Endothelial cell of umbilical vein (primary cell): ENCODE measurements around the gene DPF1. TPM values are rescaled to one million over a fixed set of nuclear protein-coding genes. Genes with fewer than 3 reads are reported as not detected.

Source experiments
- BruUV-seq: library from RNA; stranded (reverse); fragments of 400-500 nt; replicated peaks from 2 replicates; lab custom pipeline; 2021; lab: Mats Ljungman, UMichigan
- CTCF ChIA-PET: fragments of 300-600, 350-600 bp; sonication (Branson Sonifier 250); formaldehyde crosslinking; loops from one replicate; lab custom pipeline; 2021; ENCODE audit warnings: antibody characterized with exemption, inconsistent platforms; lab: Charles Lee
- POLR2A ChIA-PET: fragments of 300-600, 350-600 bp; sonication (Branson Sonifier 250); formaldehyde crosslinking; loops from one replicate; lab custom pipeline; 2021; ENCODE audit warnings: antibody characterized with exemption, inconsistent platforms; lab: Charles Lee
- DNase-seq: peaks from one replicate; pipeline ENCODE4 v3.0.0-alpha.2; 2011; ENCODE audit warnings: low read depth, low spot score
- FAIRE-seq: peaks from 2 replicates; lab custom pipeline; 2011; peaks lifted over from hg19 to GRCh38; lab: Jason Lieb, UNC
- H2AFZ ChIP-seq: 2 replicates; pipeline ENCODE4 v1.6.0; 2012; ENCODE audit warnings: low read depth, low read length, control low read depth, inconsistent platforms
- H3K27ac ChIP-seq: 2 replicates; pipeline ENCODE4 v1.5.1; 2011; ENCODE audit warnings: low read depth, mild to moderate bottlenecking, control low read depth, low read length, moderate library complexity; ENCODE audit not compliant: insufficient read depth
- H3K27me3 ChIP-seq, 2 experiments: 2 replicates each; pipeline versions ENCODE4 v1.6.0 to v1.6.1; 2011; ENCODE audit warnings: low read length in 2 of 2, mixed read lengths in 1 of 2; ENCODE audit not compliant: control insufficient read depth in 2 of 2, insufficient read depth in 2 of 2
- H3K36me3 ChIP-seq, 2 experiments: 2 replicates in 1 of 2; 3 replicates in 1 of 2; pipeline ENCODE4 v1.5.1; 2011; ENCODE audit warnings: low read length in 2 of 2, mild to moderate bottlenecking in 1 of 2, moderate library complexity in 1 of 2; ENCODE audit not compliant: control insufficient read depth in 2 of 2, insufficient read depth in 2 of 2; ENCODE audit errors: extremely low read depth in 1 of 2
- H3K4me1 ChIP-seq: 3 replicates; pipeline ENCODE4 v1.5.1; 2011; ENCODE audit warnings: mild to moderate bottlenecking, low read length; ENCODE audit not compliant: control insufficient read depth, insufficient read depth; ENCODE audit errors: extremely low read depth
- H3K4me2 ChIP-seq: 2 replicates; pipeline ENCODE4 v1.6.1; 2011; ENCODE audit warnings: low read length, control low read depth, mixed read lengths; ENCODE audit not compliant: insufficient read depth
- H3K4me3 ChIP-seq, 3 experiments: fragments of 200-600 bp in 1 of 3; sonication (generic), shearing (Covaris generic) in 1 of 3; replicated peaks in 1 of 3; 2 replicates each; pipeline ENCODE4 v1.5.1; 2011 to 2016; ENCODE audit warnings: control low read depth in 3 of 3, low read length in 3 of 3, mild to moderate bottlenecking in 2 of 3, inconsistent platforms in 1 of 3, low read depth in 1 of 3, moderate library complexity in 1 of 3; ENCODE audit not compliant: insufficient read depth in 1 of 3
- H3K79me2 ChIP-seq: 2 replicates; pipeline ENCODE4 v1.6.0; 2012; ENCODE audit warnings: low read length, inconsistent platforms; ENCODE audit not compliant: control insufficient read depth, insufficient read depth
- H3K9ac ChIP-seq: replicated peaks from 2 replicates; pipeline ENCODE3; 2011; ENCODE audit warnings: low read length, control low read depth; ENCODE audit not compliant: insufficient read depth; ENCODE audit errors: extremely low read depth
- H3K9me1 ChIP-seq: replicated peaks from 3 replicates; pipeline ENCODE4 v1.6.0; 2011; ENCODE audit warnings: mild to moderate bottlenecking, low read length; ENCODE audit not compliant: control insufficient read depth, insufficient read depth; ENCODE audit errors: extremely low read depth
- H3K9me3 ChIP-seq: replicated peaks from 2 replicates; pipeline ENCODE4 v1.5.1; 2012; ENCODE audit warnings: low read length, inconsistent platforms; ENCODE audit not compliant: control insufficient read depth, insufficient read depth
- H4K20me1 ChIP-seq: replicated peaks from 2 replicates; pipeline ENCODE3; 2011; ENCODE audit warnings: mild to moderate bottlenecking, low read length; ENCODE audit not compliant: control insufficient read depth, insufficient read depth; ENCODE audit errors: extremely low read depth
- CTCF ChIP-seq, 2 donors: IDR thresholded peaks; 1 replicate in 1 of 2; 2 replicates in 1 of 2; pipeline ENCODE4 v1.5.1; 2011; ENCODE audit warnings: low read length in 2 of 2, mild to moderate bottlenecking in 2 of 2, moderate library complexity in 2 of 2, control low read depth in 1 of 2, inconsistent platforms in 1 of 2, low read depth in 1 of 2; ENCODE audit not compliant: insufficient read depth in 1 of 2; ENCODE audit errors: extremely low read depth in 1 of 2
- EZH2 ChIP-seq: IDR thresholded peaks from 2 replicates; pipeline ENCODE4 v1.6.1; 2012; ENCODE audit warnings: borderline replicate concordance, low read depth, mild to moderate bottlenecking, moderate library complexity, low read length, inconsistent platforms; ENCODE audit not compliant: severe bottlenecking
- FOS ChIP-seq: IDR thresholded peaks from 2 replicates; pipeline ENCODE4 v1.6.1; 2011; ENCODE audit warnings: mild to moderate bottlenecking, low read length, moderate library complexity, borderline replicate concordance; ENCODE audit not compliant: insufficient read depth
- GATA2 ChIP-seq: IDR thresholded peaks from 2 replicates; pipeline ENCODE4 v1.7.0; 2011; ENCODE audit warnings: low read depth, mild to moderate bottlenecking, moderate library complexity, mixed read lengths, low read length; ENCODE audit not compliant: insufficient read length, insufficient read depth
- JUN ChIP-seq: IDR thresholded peaks from 2 replicates; pipeline ENCODE4 v1.6.1; 2011; ENCODE audit warnings: borderline replicate concordance, low read depth; ENCODE audit not compliant: insufficient read length, insufficient read depth
- MAX ChIP-seq: IDR thresholded peaks from 2 replicates; pipeline ENCODE4 v1.6.1; 2011; ENCODE audit not compliant: insufficient read depth, insufficient read length
- MYC ChIP-seq: IDR thresholded peaks from one replicate; pipeline ENCODE4 v1.6.1; 2011; ENCODE audit warnings: mild to moderate bottlenecking, low read depth, low read length
- POLR2A ChIP-seq: IDR thresholded peaks from 2 replicates; pipeline ENCODE4 v1.6.1; 2012; ENCODE audit warnings: low read depth, mild to moderate bottlenecking, control low read depth, low read length
- POLR2AphosphoS5 ChIP-seq: IDR thresholded peaks from 2 replicates; pipeline ENCODE4 v1.6.1; 2012; ENCODE audit warnings: low read depth, mild to moderate bottlenecking, control low read depth, low read length, moderate library complexity; ENCODE audit not compliant: insufficient read depth
- dilution Hi-C: fragments of 300-500 bp; cut with MboI; formaldehyde crosslinking; loops from one replicate; pipeline ENCODE4 v1.15.0; 2019; ENCODE audit warnings: low sequenced_read_pairs; ENCODE audit not compliant: extremely low pct_ligation_motif_present
- intact Hi-C: fragments of 100-400 bp; cut with micrococcal nuclease; formaldehyde crosslinking; loops from one replicate; pipeline ENCODE4 v1.10.0; 2022
- polyA plus RNA-seq, 4 experiments: library from polyadenylated mRNA; depleted of rRNA in 3 of 4; stranded (reverse) in 3 of 4; unstranded in 1 of 4; fragments of >200 nt; gene quantifications; 2 replicates each; pipeline versions ENCODE4 v1.2.1 to v1.2.3, GENCODE V29; 2011 to 2012; ENCODE audit warnings: missing spikeins in 1 of 4
- total RNA-seq: library from RNA; stranded (reverse); gene quantifications from 2 replicates; pipeline ENCODE4 v1.2.3, GENCODE V29; 2021

The DPF1 gene
- total and polyA plus RNA-seq, 2 donors (not counting 3 experiments of a cell fraction or from before 2014, with no cell fraction given), result 2.0 to 3.9 TPM

- no TSS peak for BruUV-seq
- POLR2A ChIA-PET, result no interaction called here
- no peak overlapping the region for H3K4me3 ChIP-seq
- H3K4me2 ChIP-seq, result no peak overlapping the region
- intact Hi-C loops, result no loop called here
- H3K9me3 ChIP-seq, result no peaks in the 10 kb centered on the region
- no peaks in the 10 kb centered on the region for H3K36me3 ChIP-seq
- no peak overlapping the region for H3K9ac ChIP-seq
- no peaks in the 10 kb centered on the region for H3K9me1 ChIP-seq
- no peak for DNase-seq
- CTCF ChIA-PET, result interaction anchor here (3.3 kb wide), 1 partner anchor 317 kb away, joined by 11 read pairs; no protein-coding TSS in a partner anchor
- H3K27ac ChIP-seq, result no peak overlapping the region
- H2AFZ ChIP-seq, result no peak overlapping the region
- H3K27me3 ChIP-seq, result no peaks in the 10 kb centered on the region
- peaks cover 4% of the 10 kb centered on the region for H3K4me1 ChIP-seq
- no peak for TF ChIP-seq GATA2
- no peak for TF ChIP-seq MYC
- no peak for TF ChIP-seq EZH2
- TF ChIP-seq POLR2AphosphoS5, result no peak
- no peak for TF ChIP-seq CTCF (IDR thresholded peaks at IDR 0.05; ENCODE audit: extremely low read depth in 1 of 2, insufficient read depth in 1 of 2, low read depth in 1 of 2, low read length in 2 of 2)
- TF ChIP-seq POLR2A, result no peak
- TF ChIP-seq FOS, result no peak
- no peak for TF ChIP-seq MAX
- no peak for TF ChIP-seq JUN
- no peaks in the 10 kb centered on the region for H4K20me1 ChIP-seq
- dilution Hi-C loops, result no loop called here
- no peak for FAIRE-seq
- H3K79me2 ChIP-seq, result no peaks in the 10 kb centered on the region
Measured at GRCh38 chr19:38219221-38219620, 4.8 kb downstream of the DPF1 start.
